Measurements from ENCODE around the gene CACNA2D3.

DNA sequence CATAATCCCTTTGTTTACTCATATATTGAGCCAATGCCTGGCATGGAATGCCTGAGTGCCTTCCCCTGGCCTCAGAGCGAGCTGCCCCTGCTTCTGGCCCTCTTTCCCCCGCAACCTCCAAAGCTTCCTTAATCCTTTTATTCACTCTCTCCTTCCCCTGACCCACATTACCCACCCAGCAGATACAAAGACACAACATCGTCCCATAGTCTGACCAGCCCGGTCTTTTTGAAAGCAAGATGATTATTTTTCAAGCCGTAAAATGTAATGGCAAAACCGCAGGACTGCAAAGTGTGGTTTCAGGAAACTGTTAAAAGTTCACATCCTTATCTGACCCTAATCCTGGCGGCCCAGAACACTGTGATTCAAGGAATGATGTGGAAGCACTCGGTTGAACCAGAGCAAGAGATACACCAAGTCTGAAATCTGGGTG lies 883.9 kb downstream of the CACNA2D3 start:
- TF ChIP-seq POLR2A (IDR thresholded peaks at IDR 0.05; ENCODE audit: low read depth, low read length) (no peak), TAF1 (IDR thresholded peaks at IDR 0.05; ENCODE audit: low read depth, low read length) (no peak), SPI1 (IDR thresholded peaks at IDR 0.05; ENCODE audit: low read depth, low read length) (no peak), POLR2AphosphoS5 (IDR thresholded peaks at IDR 0.05; ENCODE audit: low read depth, low read length) (no peak)

Data from GM12891 (cell line).